T-helper 1 cell treated with Interleukin-12 subunit alpha and Interleukin-12 subunit beta and Interleukin-4 antibody, amounts not matched to agents 30 μg/mL and 1 μg/mL, for 36 hours (primary cell): Measurements from ENCODE around the gene CEACAM5.

Source experiments
- H3K27ac Mint-ChIP-seq: one replicate; pipeline ENCODE4 v1.8.0; 2021; ENCODE audit warnings: mild to moderate bottlenecking, mixed read lengths
- H3K27me3 Mint-ChIP-seq: one replicate; pipeline ENCODE4 v1.8.0; 2021; ENCODE audit warnings: low read depth, mixed read lengths
- H3K36me3 Mint-ChIP-seq: one replicate; pipeline ENCODE4 v1.8.0; 2021; ENCODE audit warnings: low read depth, mixed read lengths
- H3K4me1 Mint-ChIP-seq: one replicate; pipeline ENCODE4 v1.8.0; 2021; ENCODE audit warnings: low read depth, mixed read lengths
- H3K4me3 Mint-ChIP-seq: one replicate; pipeline ENCODE4 v1.8.0; 2021; ENCODE audit warnings: mild to moderate bottlenecking, moderate library complexity, mixed read lengths
- H3K9me3 Mint-ChIP-seq: one replicate; pipeline ENCODE4 v1.8.0; 2021; ENCODE audit warnings: mixed read lengths

CEACAM5 gene

GRCh38 chr19:41774515-41774980, 66.1 kb downstream of the CEACAM5 start:
- Mint-ChIP-seq H3K4me1 (peaks cover 25% of the 10 kb centered on the region), H3K9me3 (no peaks in the 10 kb centered on the region), H3K27ac (peak overlapping the region; percentile 72), H3K4me3 (no peak overlapping the region), H3K27me3 (peaks cover 88% of the 10 kb centered on the region), H3K36me3 (no peaks in the 10 kb centered on the region)

- H3K27me3 Mint-ChIP-seq, result peaks cover 87% of the 10 kb centered on the region
- H3K9me3 Mint-ChIP-seq, result no peaks in the 10 kb centered on the region
- no peak overlapping the region for H3K27ac Mint-ChIP-seq
- no peak overlapping the region for H3K4me3 Mint-ChIP-seq
- H3K4me1 Mint-ChIP-seq, result peaks cover 25% of the 10 kb centered on the region
- H3K36me3 Mint-ChIP-seq, result no peaks in the 10 kb centered on the region
Observed at GRCh38 chr19:41776700-41777099, 68.3 kb downstream of the CEACAM5 start.
